Activated T-helper 17 cell treated with anti-CD3 and anti-CD28 coated beads, Interleukin-2, amount 50 U/mL, for 72 hours (primary cell): ENCODE results near the gene CAMK2B. TPM values are rescaled to one million over a fixed set of nuclear protein-coding genes. Genes with fewer than 3 reads are reported as not detected.
A peak's percentile ranks its signal among the peaks of the same experiment; 100 is the strongest.

ENCODE experiments used
- ATAC-seq: fragments of 150-1000 bp; cut with Tn5 transposase; replicated peaks from 2 replicates; pipeline ENCODE4 v1.10.0; 2021; ENCODE audit warnings: mild to moderate bottlenecking, moderate library complexity
- H3K27ac Mint-ChIP-seq: one replicate; pipeline ENCODE4 v1.8.0; 2022; ENCODE audit warnings: mixed read lengths
- H3K27me3 Mint-ChIP-seq: one replicate; pipeline ENCODE4 v1.8.0; 2022; ENCODE audit warnings: mixed read lengths
- H3K36me3 Mint-ChIP-seq: one replicate; pipeline ENCODE4 v1.8.0; 2022; ENCODE audit warnings: low read depth, mild to moderate bottlenecking, mixed read lengths
- H3K4me1 Mint-ChIP-seq: one replicate; pipeline ENCODE4 v1.8.0; 2022; ENCODE audit warnings: mixed read lengths
- H3K4me3 Mint-ChIP-seq: one replicate; pipeline ENCODE4 v1.8.0; 2022; ENCODE audit warnings: mild to moderate bottlenecking, mixed read lengths
- H3K9me3 Mint-ChIP-seq: one replicate; pipeline ENCODE4 v1.8.0; 2022; ENCODE audit warnings: mixed read lengths
- total RNA-seq, 2 donors: library from RNA; stranded (reverse); gene quantifications; one replicate each; pipeline ENCODE4 v1.2.3, GENCODE V29; 2022

The CAMK2B gene
- total RNA-seq, 2 donors from 2014 or later = 1.0 to 1.7 TPM

GRCh38 chr7:44239361-44239760 is 86.0 kb downstream of the CAMK2B start:
- Mint-ChIP-seq H3K27me3 (no peaks in the 10 kb centered on the region), H3K4me3 (no peak overlapping the region), H3K36me3 (no peaks in the 10 kb centered on the region), H3K4me1 (no peaks in the 10 kb centered on the region), H3K9me3 (no peaks in the 10 kb centered on the region), H3K27ac (peak overlapping the region; percentile 22)
- no peak for ATAC-seq

- no peak overlapping the region for H3K27ac Mint-ChIP-seq
- H3K9me3 Mint-ChIP-seq = no peaks in the 10 kb centered on the region
- H3K27me3 Mint-ChIP-seq = no peaks in the 10 kb centered on the region
- H3K4me1 Mint-ChIP-seq = no peaks in the 10 kb centered on the region
- no peak overlapping the region for H3K4me3 Mint-ChIP-seq
- ATAC-seq = no peak
- no peaks in the 10 kb centered on the region for H3K36me3 Mint-ChIP-seq
Observed at GRCh38 chr7:44238116-44238695, 87.2 kb downstream of the CAMK2B start.

- Mint-ChIP-seq H3K27ac (no peak overlapping the region), H3K27me3 (no peaks in the 10 kb centered on the region), H3K9me3 (no peaks in the 10 kb centered on the region), H3K4me1 (no peaks in the 10 kb centered on the region), H3K36me3 (no peaks in the 10 kb centered on the region), H3K4me3 (no peak overlapping the region)
- ATAC-seq = no peak
Observed at GRCh38 chr7:44237696-44238095, 87.7 kb downstream of the CAMK2B start.

- Mint-ChIP-seq H3K4me3 (no peak overlapping the region), H3K27me3 (no peaks in the 10 kb centered on the region), H3K9me3 (no peaks in the 10 kb centered on the region), H3K27ac (no peak overlapping the region), H3K36me3 (no peaks in the 10 kb centered on the region), H3K4me1 (no peaks in the 10 kb centered on the region)
- ATAC-seq = no peak
Observed at GRCh38 chr7:44236333-44236728, 89.1 kb downstream of the CAMK2B start.

- no peaks in the 10 kb centered on the region for H3K4me1 Mint-ChIP-seq
- H3K9me3 Mint-ChIP-seq = no peaks in the 10 kb centered on the region
- no peak for ATAC-seq
- no peaks in the 10 kb centered on the region for H3K36me3 Mint-ChIP-seq
- H3K27ac Mint-ChIP-seq = no peak overlapping the region
- no peak overlapping the region for H3K4me3 Mint-ChIP-seq
- no peaks in the 10 kb centered on the region for H3K27me3 Mint-ChIP-seq
Observed at GRCh38 chr7:44235582-44236332, 89.6 kb downstream of the CAMK2B start.

- Mint-ChIP-seq H3K27me3 (no peaks in the 10 kb centered on the region), H3K27ac (no peak overlapping the region)
- no peak for ATAC-seq
Observed at GRCh38 chr7:44235066-44235465, 90.3 kb downstream of the CAMK2B start.

GRCh38 chr7:44232901-44233715 is 92.3 kb downstream of the CAMK2B start:
- H3K36me3 Mint-ChIP-seq = no peaks in the 10 kb centered on the region
- H3K27ac Mint-ChIP-seq = no peak overlapping the region
- no peak for ATAC-seq
- H3K4me1 Mint-ChIP-seq = no peaks in the 10 kb centered on the region
- H3K4me3 Mint-ChIP-seq = no peak overlapping the region
- no peaks in the 10 kb centered on the region for H3K27me3 Mint-ChIP-seq
- H3K9me3 Mint-ChIP-seq = no peaks in the 10 kb centered on the region

More at GRCh38 chr7:44235066-44235465, 90.3 kb downstream of the CAMK2B start:
- no peaks in the 10 kb centered on the region for H3K9me3 Mint-ChIP-seq
- no peak overlapping the region for H3K4me3 Mint-ChIP-seq
- no peaks in the 10 kb centered on the region for H3K36me3 Mint-ChIP-seq
- no peaks in the 10 kb centered on the region for H3K4me1 Mint-ChIP-seq

GRCh38 chr7:44232396-44232795 is 93.0 kb downstream of the CAMK2B start:
- H3K4me3 Mint-ChIP-seq = no peak overlapping the region
- H3K9me3 Mint-ChIP-seq = no peaks in the 10 kb centered on the region
- no peaks in the 10 kb centered on the region for H3K27me3 Mint-ChIP-seq

GRCh38 chr7:44231088-44231487 is 94.3 kb downstream of the CAMK2B start:
- H3K27me3 Mint-ChIP-seq = no peaks in the 10 kb centered on the region

More at GRCh38 chr7:44232396-44232795, 93.0 kb downstream of the CAMK2B start:
- no peak overlapping the region for H3K27ac Mint-ChIP-seq
- no peak for ATAC-seq
- H3K4me1 Mint-ChIP-seq = no peaks in the 10 kb centered on the region
- no peaks in the 10 kb centered on the region for H3K36me3 Mint-ChIP-seq

GRCh38 chr7:44230286-44230685 is 95.1 kb downstream of the CAMK2B start:
- Mint-ChIP-seq H3K4me1 (no peaks in the 10 kb centered on the region), H3K27ac (no peak overlapping the region), H3K36me3 (no peaks in the 10 kb centered on the region), H3K9me3 (no peaks in the 10 kb centered on the region), H3K4me3 (no peak overlapping the region), H3K27me3 (no peaks in the 10 kb centered on the region)
- no peak for ATAC-seq

More at GRCh38 chr7:44231088-44231487, 94.3 kb downstream of the CAMK2B start:
- Mint-ChIP-seq H3K4me3 (no peak overlapping the region), H3K27ac (no peak overlapping the region), H3K9me3 (no peaks in the 10 kb centered on the region), H3K36me3 (no peaks in the 10 kb centered on the region), H3K4me1 (no peaks in the 10 kb centered on the region)
- ATAC-seq = no peak

- Mint-ChIP-seq H3K27me3 (no peaks in the 10 kb centered on the region), H3K27ac (no peak overlapping the region), H3K36me3 (no peaks in the 10 kb centered on the region), H3K4me1 (no peaks in the 10 kb centered on the region), H3K4me3 (no peak overlapping the region), H3K9me3 (no peaks in the 10 kb centered on the region)
- ATAC-seq = no peak
Observed at GRCh38 chr7:44229546-44230105, 95.8 kb downstream of the CAMK2B start.

GRCh38 chr7:44228571-44229350 is 96.6 kb downstream of the CAMK2B start:
- Mint-ChIP-seq H3K27me3 (peaks cover 2% of the 10 kb centered on the region), H3K27ac (no peak overlapping the region), H3K4me3 (no peak overlapping the region), H3K9me3 (no peaks in the 10 kb centered on the region), H3K36me3 (no peaks in the 10 kb centered on the region), H3K4me1 (no peaks in the 10 kb centered on the region)
- no peak for ATAC-seq

GRCh38 chr7:44227911-44228310 is 97.5 kb downstream of the CAMK2B start:
- peaks cover 4% of the 10 kb centered on the region for H3K27me3 Mint-ChIP-seq
- H3K27ac Mint-ChIP-seq = no peak overlapping the region
- no peaks in the 10 kb centered on the region for H3K36me3 Mint-ChIP-seq
- no peak for ATAC-seq
- H3K4me3 Mint-ChIP-seq = no peak overlapping the region
- H3K9me3 Mint-ChIP-seq = no peaks in the 10 kb centered on the region
- no peaks in the 10 kb centered on the region for H3K4me1 Mint-ChIP-seq

GRCh38 chr7:44226396-44226753 is 99.0 kb downstream of the CAMK2B start:
- no peaks in the 10 kb centered on the region for H3K36me3 Mint-ChIP-seq
- H3K4me3 Mint-ChIP-seq = no peak overlapping the region
- H3K4me1 Mint-ChIP-seq = no peaks in the 10 kb centered on the region
- H3K27ac Mint-ChIP-seq = no peak overlapping the region
- no peaks in the 10 kb centered on the region for H3K9me3 Mint-ChIP-seq
- no peak for ATAC-seq
- peaks cover 4% of the 10 kb centered on the region for H3K27me3 Mint-ChIP-seq
